Breast epithelium (tissue), 3 donors: ENCODE measurements around the gene DYRK1A.

ENCODE experiments used
- CTCF ChIP-seq, 3 donors: fragments of 450-650 bp; IDR thresholded peaks; one replicate each; pipeline ENCODE4 v1.5.1; 2016 to 2017; ENCODE audit warnings: antibody characterized with exemption in 3 of 3, mild to moderate bottlenecking in 3 of 3, moderate library complexity in 3 of 3
- POLR2A ChIP-seq: fragments of 450-650 bp; IDR thresholded peaks from one replicate; pipeline ENCODE4 v1.6.1; 2016; ENCODE audit warnings: antibody characterized with exemption, mild to moderate bottlenecking, moderate library complexity
- POLR2AphosphoS5 ChIP-seq, 3 donors: sonication (generic); formaldehyde crosslinking; IDR thresholded peaks; one replicate each; pipeline ENCODE4 v1.6.1; 2017; ENCODE audit warnings: antibody characterized with exemption in 3 of 3

- TF ChIP-seq POLR2A, result no peak
- TF ChIP-seq CTCF (IDR thresholded peaks at IDR 0.05), result no peak
- no peak for TF ChIP-seq POLR2AphosphoS5 (IDR thresholded peaks at IDR 0.05)
These were observed 9.9 kb upstream of the DYRK1A start for GRCh38 chr21:37356706-37357105.
